NK-92 (cell line): ENCODE measurements around the gene TCERG1L.

ENCODE experiments used
- DNase-seq: peaks from one replicate; lab custom pipeline; 2025; ENCODE audit not compliant: unreplicated experiment; lab: John Stamatoyannopoulos, UW

The TCERG1L gene

GRCh38 chr10:131128731-131129130 is 182.8 kb downstream of the TCERG1L start:
- no peak for DNase-seq

DNA sequence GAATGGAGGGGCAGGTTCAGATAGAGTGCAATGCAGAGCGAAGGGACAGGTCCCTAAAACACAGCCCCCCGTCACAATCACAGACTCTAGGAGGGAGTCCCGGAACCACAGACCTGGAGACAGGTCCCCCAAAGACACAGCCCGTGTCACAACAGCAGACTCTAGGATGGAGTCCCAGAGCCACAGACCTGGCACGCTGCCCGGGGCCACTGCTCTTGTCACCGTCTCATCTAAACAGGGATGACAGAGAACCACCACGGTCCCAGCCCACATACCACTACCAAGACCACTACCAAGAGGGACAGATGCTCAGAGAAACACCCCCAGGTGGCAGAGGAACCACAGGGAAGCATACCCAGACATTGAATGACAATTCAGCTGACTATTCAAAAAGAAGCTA is 183.9 kb downstream of the TCERG1L start:
- no peak for DNase-seq

DNA sequence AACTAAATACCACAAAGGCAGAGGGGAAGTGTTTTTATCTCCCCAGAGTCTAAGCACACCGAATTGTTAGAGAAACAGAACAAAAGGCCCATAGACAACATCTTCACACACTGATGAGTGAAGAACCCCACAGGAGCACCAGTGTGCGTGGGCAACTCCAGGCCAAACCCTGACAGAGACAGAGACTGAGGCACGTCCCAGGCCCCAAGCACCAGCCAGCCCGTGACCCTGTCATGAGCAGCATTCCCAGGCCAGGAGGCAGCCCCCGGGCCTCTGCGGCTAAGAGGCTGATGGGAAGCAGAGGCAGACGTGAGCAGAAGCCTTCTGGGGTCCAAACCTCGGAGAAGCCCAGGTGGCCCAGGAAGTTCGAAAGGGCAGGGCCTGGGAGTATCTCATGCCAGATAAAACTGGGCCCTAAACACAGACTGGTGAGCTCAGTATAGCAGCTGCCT is 184.4 kb downstream of the TCERG1L start:
- DNase-seq: no peak

GRCh38 chr10:131126321-131127137 is 185.0 kb downstream of the TCERG1L start:
- DNase-seq: no peak

DNA sequence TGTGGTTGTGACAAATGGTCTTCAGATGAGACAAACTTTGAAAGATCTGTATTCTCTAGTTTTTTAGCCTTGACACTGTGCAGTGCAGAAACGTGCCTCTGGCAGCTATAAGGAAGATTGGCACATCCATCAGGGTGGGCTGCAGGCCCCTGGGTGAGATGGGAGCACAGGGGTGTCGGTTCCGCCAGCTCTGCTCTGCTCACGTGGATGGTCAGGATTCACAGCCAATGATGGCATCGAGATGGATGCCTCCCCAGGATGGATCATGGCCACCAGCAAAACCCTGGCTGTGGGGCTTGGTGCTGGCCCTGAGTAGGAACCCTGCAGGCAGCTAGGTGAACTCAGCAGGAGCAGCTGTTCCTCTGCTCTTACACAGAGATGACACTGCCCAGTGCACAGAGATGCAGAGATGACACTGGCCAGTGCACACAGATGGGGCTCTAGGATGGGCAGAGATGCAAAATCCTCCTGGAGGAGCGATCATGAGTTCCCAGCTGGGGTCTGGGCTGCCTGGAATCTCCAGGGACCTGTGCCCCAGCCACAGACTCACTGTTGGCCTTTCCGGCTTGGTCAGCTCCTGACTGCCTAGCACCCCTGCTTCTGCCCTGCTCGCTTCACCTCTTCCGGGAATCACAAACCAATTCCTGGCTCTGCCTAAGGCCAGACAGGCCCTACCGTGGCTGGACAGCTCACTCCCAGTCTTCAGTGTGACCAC is 185.9 kb downstream of the TCERG1L start:
- no peak for DNase-seq

DNA sequence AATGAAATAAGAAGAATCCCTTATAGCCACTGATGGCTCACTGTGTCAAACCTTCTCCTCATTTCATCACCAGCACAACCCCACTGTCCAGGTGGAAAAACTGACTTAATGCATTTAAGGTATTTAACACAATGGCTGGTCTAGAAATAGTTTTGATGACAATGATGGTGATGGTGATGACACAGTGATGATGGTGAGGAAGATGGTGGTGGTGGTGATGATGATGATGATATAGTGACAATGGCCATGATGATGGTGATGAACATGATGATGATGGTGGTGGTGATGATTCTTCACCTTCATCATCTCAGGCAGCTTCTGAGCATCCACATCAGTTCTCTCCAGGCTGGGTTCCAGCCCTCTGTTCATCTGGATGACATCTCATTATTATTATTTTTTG is 186.6 kb downstream of the TCERG1L start:
- no peak for DNase-seq

DNA sequence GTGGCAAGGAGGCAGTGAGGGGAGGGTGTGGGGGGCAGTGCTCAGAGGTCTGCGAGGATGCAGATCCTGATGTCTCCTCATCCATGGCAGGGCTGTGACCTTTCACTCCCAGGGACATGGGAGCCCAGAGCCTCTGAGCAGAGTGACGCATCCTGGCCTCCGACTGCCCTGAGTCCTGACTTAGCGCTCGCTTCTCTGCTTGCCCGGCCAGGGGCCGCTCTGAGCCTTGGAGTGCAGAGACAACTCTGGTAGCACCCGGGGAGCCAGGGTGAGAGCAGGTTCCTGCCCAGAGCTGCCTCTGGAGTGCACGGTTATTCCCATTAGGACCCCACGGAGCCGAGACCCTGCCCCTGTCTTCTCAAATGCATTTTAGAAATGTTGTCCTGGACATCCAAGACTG is 188.0 kb downstream of the TCERG1L start:
- DNase-seq: no peak

DNA sequence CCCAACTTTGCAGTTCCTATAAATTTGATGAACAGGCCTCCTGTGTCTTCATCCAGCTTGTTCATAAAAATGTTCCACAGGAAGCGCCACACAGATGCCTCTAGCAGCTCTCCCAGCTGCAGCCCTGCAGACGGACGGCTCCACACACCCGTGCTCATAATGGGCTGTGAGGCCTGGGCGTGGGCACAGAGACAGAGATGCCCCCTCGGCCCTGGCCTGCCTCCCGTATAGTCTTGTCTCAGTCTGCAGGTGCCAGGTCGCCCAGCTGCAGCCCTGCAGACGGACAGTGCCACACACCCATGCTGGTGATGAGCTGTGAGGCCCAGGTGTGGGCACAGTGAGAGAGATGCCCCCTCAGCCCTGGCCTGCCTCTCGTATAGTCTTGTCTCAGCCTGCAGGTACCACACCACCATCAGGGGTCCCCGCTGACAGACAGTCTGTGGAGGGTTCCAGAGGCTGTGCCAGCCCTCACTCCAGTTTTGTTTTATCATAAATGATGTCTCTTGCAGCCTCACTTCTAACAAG is 189.9 kb downstream of the TCERG1L start:
- no peak for DNase-seq

DNA sequence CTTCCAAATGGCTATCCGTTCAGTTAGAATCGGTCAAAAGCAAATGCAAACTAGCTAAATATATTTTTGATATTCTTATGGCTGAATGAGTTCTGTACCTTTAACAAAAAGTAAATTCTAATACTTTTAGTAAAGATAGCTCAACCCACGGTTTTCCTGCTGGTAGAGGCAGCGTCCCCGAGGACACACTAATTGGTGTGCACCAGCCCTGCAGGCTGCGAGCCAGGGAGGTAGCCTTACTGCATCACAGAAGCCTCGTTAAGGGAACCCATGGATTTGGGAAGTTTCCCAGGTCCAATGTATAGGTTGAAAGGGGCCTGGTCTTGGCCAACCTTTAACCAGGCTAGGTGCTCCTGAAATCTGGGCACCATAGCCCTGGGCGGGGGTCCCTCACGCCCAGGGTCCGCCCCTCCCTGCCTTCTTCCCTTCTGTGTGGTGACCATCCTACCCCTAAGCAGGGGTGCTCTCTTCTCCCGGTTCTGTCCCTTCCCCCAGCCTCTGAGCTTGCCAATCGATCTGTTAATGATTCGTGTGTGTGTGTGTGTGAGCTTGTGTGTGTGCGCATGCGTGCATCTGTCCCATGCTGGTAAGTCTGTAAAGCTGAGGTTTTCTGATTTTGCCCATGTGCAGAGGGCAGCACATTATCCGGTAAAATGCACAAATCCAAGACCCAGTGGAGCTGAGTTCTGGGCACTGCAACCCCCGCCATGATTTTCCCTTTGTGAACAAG is 191.7 kb downstream of the TCERG1L start:
- no peak for DNase-seq

DNA sequence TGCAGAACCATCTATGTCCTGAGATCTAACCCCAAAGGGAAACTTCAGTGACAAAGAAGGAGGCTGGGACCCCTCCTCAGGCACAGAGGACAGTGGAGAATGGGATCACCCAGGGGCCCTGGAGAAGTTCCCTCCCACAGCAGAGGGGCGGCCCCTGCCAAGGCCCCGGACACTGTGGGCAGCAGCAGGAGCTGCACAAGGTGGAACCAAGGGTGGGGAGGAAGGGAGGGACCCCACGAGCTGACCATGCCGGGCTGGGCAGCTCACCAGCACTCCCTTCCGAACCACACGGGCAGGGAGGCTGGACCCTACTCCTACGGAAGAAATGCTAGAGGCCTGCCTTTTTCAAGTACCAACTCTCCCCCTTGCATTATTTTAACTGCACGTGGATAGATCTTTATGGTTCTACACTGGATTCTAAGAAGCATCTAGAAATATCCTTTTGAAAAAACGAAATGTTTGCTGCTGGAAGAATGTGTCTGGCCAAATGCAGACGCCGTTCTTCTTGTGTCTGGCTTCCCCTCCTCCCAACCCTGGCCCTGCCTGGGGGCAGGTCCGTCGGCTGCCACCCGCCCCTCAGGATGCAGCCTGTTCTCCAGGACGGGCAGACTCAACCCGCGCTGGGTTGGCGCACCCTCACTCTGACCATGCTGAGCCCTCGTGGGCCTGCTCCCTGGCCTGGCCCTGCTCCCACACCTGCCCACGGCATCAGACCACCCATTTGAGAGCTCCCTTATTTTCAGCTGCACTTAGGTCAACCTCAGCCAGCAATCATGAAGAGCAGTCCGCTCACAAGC is 193.9 kb downstream of the TCERG1L start:
- DNase-seq: no peak

DNA sequence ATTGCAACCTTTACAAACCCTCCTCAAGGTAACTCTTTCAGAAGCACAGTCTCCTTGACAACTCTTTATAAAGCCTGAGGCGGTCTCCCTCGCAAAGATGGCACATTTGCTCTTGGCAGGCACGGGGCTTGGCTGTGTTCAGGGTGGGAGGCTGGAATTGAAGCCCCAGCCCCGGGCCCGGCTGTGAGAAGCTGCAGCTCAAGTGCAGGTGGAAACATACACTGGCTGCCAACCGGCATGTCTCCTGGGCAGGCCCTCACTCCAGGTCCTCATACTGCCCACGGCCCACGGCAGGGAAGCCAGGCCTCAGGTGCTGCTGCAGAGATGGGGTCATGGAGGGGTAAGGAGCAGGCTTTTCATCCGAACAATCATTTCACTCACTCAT is 194.5 kb downstream of the TCERG1L start:
- DNase-seq: no peak

DNA sequence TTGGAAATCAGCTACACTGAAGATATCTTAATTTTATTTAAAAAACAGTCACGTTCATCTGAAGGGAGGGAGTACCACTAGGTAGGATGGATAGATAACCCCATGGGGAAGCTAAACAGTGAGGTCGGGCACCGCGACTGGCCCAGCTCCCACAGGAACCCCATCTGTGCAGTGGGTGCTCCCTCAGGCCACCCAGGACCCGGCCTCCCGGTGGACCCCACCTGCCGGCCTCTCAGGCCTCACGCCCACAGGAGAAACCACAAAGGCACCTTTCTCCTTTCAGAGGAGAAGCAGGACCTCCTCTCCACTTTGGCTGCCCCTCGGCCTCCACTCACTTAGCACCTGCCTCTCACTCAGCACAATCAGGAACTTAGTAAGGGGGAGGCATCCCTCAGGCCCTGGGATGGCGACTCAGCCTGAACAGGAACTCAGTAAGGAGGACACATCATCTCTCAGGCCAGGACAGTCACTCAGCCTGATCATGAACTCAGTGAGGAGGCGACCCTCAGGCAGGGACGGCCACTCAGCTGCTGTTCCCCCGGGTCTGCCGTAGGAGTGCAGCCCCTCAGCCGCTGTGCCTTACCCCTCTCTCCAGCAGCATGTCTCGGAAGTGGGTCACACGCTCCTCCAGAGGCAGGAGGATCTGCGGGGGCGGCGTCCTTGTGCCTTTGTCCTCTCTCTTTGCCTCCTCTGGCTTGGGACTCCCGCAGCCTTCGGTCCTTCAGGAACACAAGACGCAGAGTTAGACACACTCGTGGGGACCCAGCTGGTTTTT is 195.1 kb downstream of the TCERG1L start:
- DNase-seq: no peak

DNA sequence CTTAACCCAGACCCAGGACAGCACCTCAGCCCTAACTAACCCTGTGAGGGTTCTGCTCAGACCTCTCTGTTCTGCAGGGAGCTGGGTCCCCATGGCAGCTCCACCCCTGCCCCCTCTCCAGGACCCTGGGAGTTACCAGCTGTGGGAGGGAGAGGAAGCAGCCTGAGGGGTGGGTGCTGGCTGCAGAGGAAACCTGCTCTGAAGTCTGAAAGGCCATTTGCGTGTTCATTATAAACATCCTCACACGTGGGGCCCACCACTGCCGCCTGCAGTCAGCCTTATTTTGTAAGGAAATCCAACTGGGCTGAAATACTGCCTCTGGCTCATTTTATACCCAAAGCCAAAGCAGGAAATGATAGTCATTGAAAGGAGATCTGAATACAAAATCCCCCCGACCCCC is 195.7 kb downstream of the TCERG1L start:
- DNase-seq: no peak

GRCh38 chr10:131115321-131115720 is 196.2 kb downstream of the TCERG1L start:
- no peak for DNase-seq

GRCh38 chr10:131114846-131115245 is 196.7 kb downstream of the TCERG1L start:
- no peak for DNase-seq

GRCh38 chr10:131113709-131114291 is 197.7 kb downstream of the TCERG1L start:
- DNase-seq: no peak

GRCh38 chr10:131113165-131113564 is 198.4 kb downstream of the TCERG1L start:
- no peak for DNase-seq

- DNase-seq: no peak
Observed at GRCh38 chr10:131112691-131113090, 198.8 kb downstream of the TCERG1L start.

DNA sequence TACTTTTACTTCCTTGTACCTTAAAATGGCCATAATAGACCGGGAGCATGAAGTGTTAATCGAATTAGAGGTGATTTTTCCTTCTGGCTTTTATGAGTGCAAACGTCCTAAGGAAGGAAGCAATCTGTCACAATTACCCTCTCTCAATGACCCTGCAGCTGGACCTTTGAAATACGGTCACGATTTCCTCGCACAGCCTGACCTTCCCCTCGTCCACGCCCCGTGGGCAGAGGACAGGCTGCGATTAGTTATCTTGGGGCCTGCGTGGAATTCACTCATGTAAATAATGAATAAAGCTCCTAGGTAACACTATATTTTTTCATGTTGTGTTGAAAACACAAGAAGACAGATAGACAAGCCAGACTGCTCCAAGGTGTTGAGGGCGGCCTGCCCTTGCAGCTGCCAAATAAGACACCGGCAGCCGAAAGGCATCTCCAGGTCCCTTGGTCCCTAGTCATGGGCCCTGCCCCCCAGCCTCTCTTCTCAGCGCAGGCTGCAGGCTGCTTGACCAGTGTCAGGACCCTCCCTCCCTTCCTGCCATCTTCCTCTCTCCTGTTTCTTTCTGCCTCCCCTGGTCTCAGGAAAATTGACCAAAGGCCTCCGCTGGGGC is 199.9 kb downstream of the TCERG1L start:
- DNase-seq: no peak
